NCI-H187 treated with DMSO at 0.1 percent for 48 hours (cell line): Measurements from ENCODE around the gene MEX3C.

Experiments used
- DNase-seq: peaks from one replicate; lab custom pipeline; 2025; lab: John Stamatoyannopoulos, UW

MEX3C gene

GRCh38 chr18:51153659-51154371 is 43.7 kb downstream of the MEX3C start:
- DNase-seq, result no peak

- DNase-seq, result no peak
Observed at GRCh38 chr18:51151568-51152511, 45.6 kb downstream of the MEX3C start.

DNA sequence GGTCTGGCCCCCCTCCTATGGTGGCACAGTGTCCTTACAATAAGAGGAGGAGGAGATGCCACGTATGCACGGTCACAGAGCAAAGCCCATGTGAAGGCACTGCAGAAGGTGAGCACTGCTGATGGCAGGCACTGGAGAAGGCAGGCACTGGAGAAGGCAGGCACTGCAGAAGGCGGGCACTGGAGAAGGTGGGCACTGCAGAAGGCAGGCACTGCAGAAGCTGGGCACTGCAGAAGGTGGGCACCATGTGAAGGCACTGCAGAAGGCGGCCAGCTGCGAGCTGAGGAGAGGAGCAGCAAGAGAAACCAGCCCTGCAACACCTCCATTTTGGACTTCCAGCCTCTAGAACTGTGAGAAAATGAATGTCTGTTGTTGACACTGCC is 46.3 kb downstream of the MEX3C start:
- DNase-seq, result no peak

DNA sequence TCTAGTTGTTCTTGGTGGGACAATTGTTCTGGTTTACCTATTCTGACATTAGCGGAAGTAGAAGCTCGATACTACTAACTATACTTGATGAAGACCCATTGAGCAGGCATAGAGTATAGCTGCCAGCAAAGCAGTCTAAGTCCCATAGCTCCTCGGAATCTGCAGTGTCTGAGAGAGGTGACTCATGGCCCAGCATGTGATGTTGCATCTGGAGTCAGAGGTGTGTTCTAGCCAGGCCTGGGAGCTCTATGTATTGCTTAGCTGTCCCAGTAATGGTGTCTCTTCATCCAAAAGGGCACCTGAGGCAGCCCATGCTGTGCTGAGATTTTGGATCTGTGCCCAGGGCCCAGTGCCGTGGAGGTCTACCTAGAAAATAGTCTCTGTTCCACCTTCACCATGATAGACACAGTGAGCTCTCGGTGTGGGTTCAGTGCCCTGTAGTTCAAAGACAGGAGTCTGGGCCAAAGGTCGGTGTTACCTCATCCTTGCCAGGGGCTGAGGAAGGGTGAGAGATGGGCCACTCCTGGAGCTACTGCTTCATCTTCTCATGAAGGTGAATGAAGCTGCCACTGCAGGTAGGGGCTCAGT is 47.3 kb downstream of the MEX3C start:
- no peak for DNase-seq

- DNase-seq, result no peak
Observed at GRCh38 chr18:51149670-51150069, 47.8 kb downstream of the MEX3C start.

GRCh38 chr18:51146909-51147308 is 50.6 kb downstream of the MEX3C start:
- DNase-seq, result no peak

DNA sequence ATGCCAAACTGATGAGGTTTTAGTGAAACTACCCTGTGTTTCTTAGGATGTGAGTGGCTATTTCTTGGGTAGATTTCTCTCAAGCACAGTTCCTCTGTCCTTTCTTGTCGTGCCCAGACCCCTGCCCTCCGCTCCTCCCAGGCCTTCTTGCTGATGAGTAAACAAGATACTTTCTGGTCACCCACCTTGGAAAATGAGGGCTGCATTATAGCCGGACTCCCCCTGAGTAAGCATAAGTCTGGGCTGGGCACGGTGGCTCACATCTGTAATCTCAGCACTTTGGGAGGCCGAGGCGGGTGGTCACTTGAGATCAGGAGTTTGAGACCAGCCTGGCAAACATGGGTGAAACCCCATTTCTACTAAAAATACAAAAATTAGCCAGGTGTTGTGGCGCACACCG is 58.5 kb downstream of the MEX3C start:
- DNase-seq, result no peak

DNA sequence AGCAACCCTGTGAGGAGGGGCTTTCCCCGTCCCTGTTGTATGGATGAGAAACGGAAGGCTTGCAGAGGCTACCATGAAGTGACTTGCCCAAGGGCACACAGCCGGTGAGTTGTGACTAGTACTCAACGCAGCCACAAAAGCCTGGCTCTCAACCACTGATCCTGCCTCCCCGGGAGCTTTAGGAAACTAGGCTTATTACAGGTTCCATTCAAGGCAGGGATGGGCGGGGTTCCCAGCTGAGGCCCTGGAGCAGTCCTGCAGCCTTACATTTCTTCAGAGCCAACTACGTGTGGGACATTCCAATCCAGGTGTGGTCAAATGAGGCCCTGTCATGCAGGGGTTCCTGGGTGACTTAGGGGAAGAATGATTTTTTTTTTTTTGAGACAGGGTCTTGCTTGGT is 59.6 kb downstream of the MEX3C start:
- no peak for DNase-seq

- DNase-seq, result no peak
Observed at GRCh38 chr18:51137026-51137729, 60.3 kb downstream of the MEX3C start.

GRCh38 chr18:51135795-51136194 is 61.7 kb downstream of the MEX3C start:
- no peak for DNase-seq

DNA sequence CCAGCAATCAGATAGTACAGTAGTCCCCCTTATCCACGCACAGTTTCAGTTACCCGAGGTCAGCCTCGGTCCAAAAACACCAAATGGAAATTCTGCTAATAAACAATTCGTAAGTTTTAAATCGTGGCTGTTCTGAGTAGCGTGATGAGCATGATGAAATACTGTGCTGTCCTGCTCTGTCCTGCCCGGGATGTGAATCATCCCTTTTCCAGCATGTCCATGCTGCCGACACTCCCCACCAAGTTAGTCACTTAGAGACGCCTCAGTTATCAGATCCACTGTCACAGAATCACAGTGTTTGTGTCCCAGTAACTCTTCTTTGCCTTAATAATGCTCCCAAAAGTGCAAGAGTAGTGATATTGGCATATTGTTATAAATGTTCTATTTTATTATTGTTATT is 62.1 kb downstream of the MEX3C start:
- no peak for DNase-seq

DNA sequence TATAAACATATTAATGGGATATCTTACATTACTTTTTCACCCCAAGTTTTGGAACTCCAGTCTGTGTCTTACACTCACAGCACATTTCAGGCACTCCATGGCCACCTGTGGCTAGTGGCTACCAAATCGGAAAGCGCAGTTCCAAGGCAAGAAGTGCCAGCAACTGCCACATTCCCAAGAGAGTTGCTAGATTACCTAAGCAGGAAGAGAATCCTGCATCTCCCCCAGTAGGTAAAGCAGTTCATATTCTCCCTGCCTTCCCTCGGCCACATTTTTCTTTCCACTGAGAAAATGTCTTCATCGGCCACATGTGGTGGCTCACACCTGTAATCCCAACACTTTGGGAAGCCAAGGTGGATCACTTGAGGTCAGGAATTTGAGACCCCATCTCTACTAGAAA is 62.8 kb downstream of the MEX3C start:
- DNase-seq, result no peak

DNA sequence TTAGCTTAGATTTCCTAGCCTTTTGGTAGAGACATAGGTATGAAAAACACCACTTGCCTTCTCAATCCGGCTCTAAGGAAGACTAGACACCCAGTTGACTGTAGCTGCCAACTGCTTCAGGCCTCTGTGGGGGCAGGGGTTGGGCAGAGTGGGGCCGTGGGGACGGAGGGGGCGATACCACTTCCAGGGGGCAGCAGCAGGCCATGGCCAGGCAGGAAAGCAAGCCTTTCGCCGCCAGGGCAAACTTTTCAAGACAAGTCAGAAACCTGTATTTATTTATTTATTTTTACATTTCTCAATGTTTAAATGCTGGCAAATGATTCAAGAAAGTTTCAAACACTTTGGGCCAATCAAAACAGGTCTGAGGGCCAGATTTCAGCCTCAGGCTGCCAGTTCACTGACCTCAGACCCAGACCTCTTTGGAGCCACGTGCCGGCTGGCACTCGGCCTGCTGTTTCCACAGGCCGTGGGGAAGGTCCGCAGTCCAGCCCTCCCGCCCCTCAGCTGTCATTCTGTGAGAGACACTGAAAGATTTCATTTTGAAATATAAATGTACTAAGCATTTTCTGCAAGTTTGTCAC is 63.8 kb downstream of the MEX3C start:
- DNase-seq, result no peak

- no peak for DNase-seq
Observed at GRCh38 chr18:51132256-51132935, 65.1 kb downstream of the MEX3C start.

- no peak for DNase-seq
Observed at GRCh38 chr18:51128533-51128932, 68.9 kb downstream of the MEX3C start.

GRCh38 chr18:51127664-51128063 is 69.8 kb downstream of the MEX3C start:
- no peak for DNase-seq

- no peak for DNase-seq
Observed at GRCh38 chr18:51125976-51126375, 71.5 kb downstream of the MEX3C start.
